GM18526 (cell line): ENCODE measurements around the gene MBTPS1.

ENCODE experiments used
- POLR2A ChIP-seq: IDR thresholded peaks from 3 replicates; pipeline ENCODE4 v1.6.1; 2011; ENCODE audit not compliant: insufficient read length; ENCODE audit errors: extremely low read depth

Gene MBTPS1

GRCh38 chr16:84115919-84116719 lies 623 bp downstream of the MBTPS1 start:
- TF ChIP-seq POLR2A = no peak

- TF ChIP-seq POLR2A = no peak
Observed at GRCh38 chr16:84111525-84111924, 5.2 kb downstream of the MBTPS1 start.

- TF ChIP-seq POLR2A = no peak
Observed at GRCh38 chr16:84110527-84110926, 6.2 kb downstream of the MBTPS1 start.

GRCh38 chr16:84109598-84110335 lies 7.0 kb downstream of the MBTPS1 start:
- TF ChIP-seq POLR2A = no peak

GRCh38 chr16:84107921-84108320 lies 8.8 kb downstream of the MBTPS1 start:
- TF ChIP-seq POLR2A = no peak

GRCh38 chr16:84105948-84106740 lies 10.6 kb downstream of the MBTPS1 start:
- TF ChIP-seq POLR2A = no peak

- no peak for TF ChIP-seq POLR2A
Observed at GRCh38 chr16:84105301-84105815, 11.4 kb downstream of the MBTPS1 start.

- TF ChIP-seq POLR2A = no peak
Observed at GRCh38 chr16:84104231-84104630, 12.5 kb downstream of the MBTPS1 start.

GRCh38 chr16:84103678-84104077 lies 13.1 kb downstream of the MBTPS1 start:
- no peak for TF ChIP-seq POLR2A

- no peak for TF ChIP-seq POLR2A
Observed at GRCh38 chr16:84098939-84099338, 17.8 kb downstream of the MBTPS1 start.

GRCh38 chr16:84096447-84097005 lies 20.2 kb downstream of the MBTPS1 start:
- TF ChIP-seq POLR2A = no peak

GRCh38 chr16:84095466-84095865 lies 21.3 kb downstream of the MBTPS1 start:
- no peak for TF ChIP-seq POLR2A

GRCh38 chr16:84093879-84094270 lies 22.9 kb downstream of the MBTPS1 start:
- TF ChIP-seq POLR2A = no peak

- no peak for TF ChIP-seq POLR2A
Observed at GRCh38 chr16:84093120-84093878, 23.4 kb downstream of the MBTPS1 start.
